SK-N-SH treated with all-trans-retinoic acid at 6 μM for 48 hours (cell line): Measurements from ENCODE around the gene CAMK2B.

Experiments
- ATAC-seq: fragments of 200-7000 bp; cut with Tn5 transposase; 3 replicates; pipeline ENCODE4 v1.9.1; 2020; ENCODE audit warnings: mild to moderate bottlenecking, moderate library complexity
- ARNTL ChIP-seq: fragments of 450-650 bp; formaldehyde crosslinking; IDR thresholded peaks from 2 replicates; pipeline ENCODE4 v1.5.0; 2020; ENCODE audit warnings: low read depth, mild to moderate bottlenecking, moderate library complexity, borderline replicate concordance
- BACH2 ChIP-seq: fragments of 250-450 bp; sonication (Bioruptor Pico); IDR thresholded peaks from 2 replicates; pipeline ENCODE4 v1.9.0; 2021; ENCODE audit warnings: mild to moderate bottlenecking, borderline replicate concordance
- CSDC2 ChIP-seq: fragments of 250-450 bp; sonication (Bioruptor Pico); IDR thresholded peaks from 2 replicates; pipeline ENCODE4 v1.5.0; 2020; ENCODE audit warnings: mild to moderate bottlenecking, moderate library complexity
- CSRNP3 ChIP-seq: fragments of 250-450 bp; sonication (Bioruptor Pico); IDR thresholded peaks from 2 replicates; pipeline ENCODE4 v1.5.1; 2021; ENCODE audit warnings: mild to moderate bottlenecking, moderate library complexity
- ESRRG ChIP-seq: fragments of 250-450 bp; sonication (Bioruptor Pico); IDR thresholded peaks from 2 replicates; pipeline ENCODE4 v1.6.1; 2021; ENCODE audit warnings: mild to moderate bottlenecking
- GLIS3 ChIP-seq: fragments of 250-450 bp; sonication (Bioruptor Pico); IDR thresholded peaks from 2 replicates; pipeline ENCODE4 v1.5.0; 2020; ENCODE audit warnings: mild to moderate bottlenecking, moderate library complexity
- ISL1 ChIP-seq: fragments of 250-450 bp; sonication (Bioruptor Pico); IDR thresholded peaks from 2 replicates; pipeline ENCODE4 v2.1.2; 2022; ENCODE audit warnings: mild to moderate bottlenecking, moderate library complexity
- OSR1 ChIP-seq: fragments of 250-450 bp; sonication (Bioruptor Pico); IDR thresholded peaks from 2 replicates; pipeline ENCODE4 v1.8.0; 2022; ENCODE audit warnings: moderate library complexity, mild to moderate bottlenecking, inconsistent platforms
- PPARA ChIP-seq: fragments of 250-450 bp; sonication (Bioruptor Pico); IDR thresholded peaks from 2 replicates; pipeline ENCODE4 v1.5.0; 2020; ENCODE audit warnings: mild to moderate bottlenecking, borderline replicate concordance
- RARB ChIP-seq: fragments of 250-450 bp; sonication (Bioruptor Pico); IDR thresholded peaks from 2 replicates; pipeline ENCODE4 v1.8.0; 2021; ENCODE audit warnings: mild to moderate bottlenecking, moderate library complexity
- SNAI2 ChIP-seq: fragments of 250-450 bp; sonication (Bioruptor Pico); IDR thresholded peaks from 2 replicates; pipeline ENCODE4 v1.5.0; 2020; ENCODE audit warnings: mild to moderate bottlenecking, moderate library complexity
- TCF4 ChIP-seq: fragments of 250-450 bp; sonication (Bioruptor Pico); IDR thresholded peaks from 2 replicates; pipeline ENCODE4 v1.8.0; 2021; ENCODE audit warnings: mild to moderate bottlenecking, moderate library complexity, borderline replicate concordance
- TOX ChIP-seq: fragments of 250-450 bp; sonication (Bioruptor Pico); IDR thresholded peaks from 2 replicates; pipeline ENCODE4 v1.8.0; 2021; ENCODE audit warnings: mild to moderate bottlenecking, moderate library complexity, borderline replicate concordance
- TSHZ2 ChIP-seq: fragments of 250-450 bp; sonication (Bioruptor Pico); IDR thresholded peaks from 2 replicates; pipeline ENCODE4 v1.5.0; 2020; ENCODE audit warnings: mild to moderate bottlenecking, moderate library complexity
- ZC3H10 ChIP-seq: fragments of 250-450 bp; sonication (Bioruptor Pico); IDR thresholded peaks from 2 replicates; pipeline ENCODE4 v1.5.1; 2021; ENCODE audit warnings: mild to moderate bottlenecking, moderate library complexity
- ZFP3 ChIP-seq: fragments of 250-450 bp; sonication (Bioruptor Pico); IDR thresholded peaks from 2 replicates; pipeline ENCODE4 v1.5.0; 2020; ENCODE audit warnings: mild to moderate bottlenecking, moderate library complexity
- ZFP30 ChIP-seq: fragments of 450-650 bp; formaldehyde crosslinking; IDR thresholded peaks from 2 replicates; pipeline ENCODE4 v1.5.0; 2022; ENCODE audit warnings: mild to moderate bottlenecking, moderate library complexity
- ZNF565 ChIP-seq: fragments of 450-650 bp; formaldehyde crosslinking; conservative IDR thresholded peaks from 2 replicates; pipeline ENCODE4 v1.5.0; 2020; ENCODE audit warnings: low read depth, mild to moderate bottlenecking, moderate library complexity
- ZNF70 ChIP-seq: fragments of 450-650 bp; formaldehyde crosslinking; IDR thresholded peaks from 2 replicates; pipeline ENCODE4 v1.5.0; 2020; ENCODE audit warnings: mild to moderate bottlenecking, moderate library complexity
- ZNF8 ChIP-seq: fragments of 450-650 bp; formaldehyde crosslinking; IDR thresholded peaks from 2 replicates; pipeline ENCODE4 v1.5.0; 2020; ENCODE audit warnings: mild to moderate bottlenecking, moderate library complexity
- TF ChIP-seq, protein P1 (sequence below): fragments of 250-450 bp; sonication (Bioruptor Pico); IDR thresholded peaks from 2 replicates; pipeline ENCODE4 v1.8.0; 2020; ENCODE audit warnings: mild to moderate bottlenecking, moderate library complexity, borderline replicate concordance
- TF ChIP-seq, protein P2 (sequence below): fragments of 250-450 bp; sonication (Bioruptor Pico); IDR thresholded peaks from 2 replicates; pipeline ENCODE4 v1.8.0; 2021; ENCODE audit warnings: low read depth, mild to moderate bottlenecking, moderate library complexity, borderline replicate concordance

Gene CAMK2B

DNA sequence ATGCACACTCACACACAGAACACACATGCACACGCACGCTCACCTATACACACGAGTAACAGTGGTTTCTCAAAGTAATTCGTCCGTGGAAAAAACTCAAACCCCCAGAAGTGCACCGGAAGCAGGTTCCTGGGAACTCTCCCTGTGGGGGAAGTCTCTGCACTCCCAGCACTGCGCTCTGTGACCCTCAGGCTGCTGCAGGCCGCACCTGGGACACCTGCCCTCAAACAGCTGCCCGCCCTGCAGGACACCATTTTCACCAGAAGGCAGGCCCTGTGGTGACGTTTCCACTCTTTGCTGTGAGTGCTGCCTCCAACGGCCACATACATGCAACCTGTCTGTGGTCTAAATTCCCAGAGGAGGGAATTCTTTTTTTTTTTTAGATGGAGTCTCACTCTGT is 103.3 kb downstream of the CAMK2B start:
- ATAC-seq: no peak
- TF ChIP-seq TCF4 (no peak), OSR1 (CRISPR knock-in tag) (no peak), CSDC2 (CRISPR knock-in tag) (no peak), ZFP30 (no peak), PPARA (CRISPR knock-in tag) (no peak), SNAI2 (CRISPR knock-in tag) (no peak), ZNF70 (CRISPR knock-in tag) (no peak), ISL1 (CRISPR knock-in tag) (no peak), BACH2 (CRISPR knock-in tag) (no peak), ZNF565 (CRISPR knock-in tag) (no peak), ARNTL (CRISPR knock-in tag) (no peak), CSRNP3 (no peak), ESRRG (no peak), ZFP3 (CRISPR knock-in tag) (no peak), ZC3H10 (CRISPR knock-in tag) (no peak)
- TF ChIP-seq, protein P1, sequence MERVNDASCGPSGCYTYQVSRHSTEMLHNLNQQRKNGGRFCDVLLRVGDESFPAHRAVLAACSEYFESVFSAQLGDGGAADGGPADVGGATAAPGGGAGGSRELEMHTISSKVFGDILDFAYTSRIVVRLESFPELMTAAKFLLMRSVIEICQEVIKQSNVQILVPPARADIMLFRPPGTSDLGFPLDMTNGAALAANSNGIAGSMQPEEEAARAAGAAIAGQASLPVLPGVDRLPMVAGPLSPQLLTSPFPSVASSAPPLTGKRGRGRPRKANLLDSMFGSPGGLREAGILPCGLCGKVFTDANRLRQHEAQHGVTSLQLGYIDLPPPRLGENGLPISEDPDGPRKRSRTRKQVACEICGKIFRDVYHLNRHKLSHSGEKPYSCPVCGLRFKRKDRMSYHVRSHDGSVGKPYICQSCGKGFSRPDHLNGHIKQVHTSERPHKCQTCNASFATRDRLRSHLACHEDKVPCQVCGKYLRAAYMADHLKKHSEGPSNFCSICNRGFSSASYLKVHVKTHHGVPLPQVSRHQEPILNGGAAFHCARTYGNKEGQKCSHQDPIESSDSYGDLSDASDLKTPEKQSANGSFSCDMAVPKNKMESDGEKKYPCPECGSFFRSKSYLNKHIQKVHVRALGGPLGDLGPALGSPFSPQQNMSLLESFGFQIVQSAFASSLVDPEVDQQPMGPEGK: no peak

DNA sequence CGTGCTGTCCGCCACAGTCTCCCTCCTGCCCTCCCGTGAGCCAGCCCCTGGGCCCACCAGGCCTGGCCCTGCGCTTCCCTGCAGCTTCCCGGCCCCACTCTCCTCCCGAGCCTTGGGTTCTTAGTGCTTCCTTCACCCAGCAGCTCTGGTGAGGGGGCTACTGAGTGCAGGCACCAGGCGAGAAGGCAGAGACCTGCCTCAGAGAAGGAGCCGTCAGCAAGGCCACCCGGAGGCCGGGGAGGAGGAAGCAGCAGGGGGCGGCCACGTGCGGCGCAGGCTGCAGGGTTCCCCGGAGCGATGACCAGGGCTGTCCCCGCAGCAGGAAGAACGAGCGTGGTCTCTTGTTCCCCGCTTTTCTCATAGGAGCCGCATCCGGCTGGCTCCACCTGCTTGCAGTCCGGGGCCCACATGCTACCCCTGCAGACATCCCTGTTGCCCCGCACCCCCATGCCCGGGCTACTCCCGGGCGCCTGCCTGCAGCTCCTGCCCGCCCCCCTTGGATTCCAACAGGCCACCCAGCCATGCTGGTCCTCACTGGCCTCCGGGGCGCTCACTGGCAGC is 104.1 kb downstream of the CAMK2B start:
- ATAC-seq: no peak
- TF ChIP-seq ZNF8: no peak

- ATAC-seq: no peak
Measured at GRCh38 chr7:44220358-44221112, 104.9 kb downstream of the CAMK2B start.

More at GRCh38 chr7:44220358-44221112, 104.9 kb downstream of the CAMK2B start:
- no peak for TF ChIP-seq TCF4
- TF ChIP-seq OSR1 (CRISPR knock-in tag): no peak
- no peak for TF ChIP-seq ESRRG
- TF ChIP-seq, protein P1: no peak
- no peak for TF ChIP-seq ZFP3 (CRISPR knock-in tag)
- no peak for TF ChIP-seq TSHZ2 (CRISPR knock-in tag)
- no peak for TF ChIP-seq ARNTL (CRISPR knock-in tag)
- TF ChIP-seq BACH2 (CRISPR knock-in tag): no peak
- TF ChIP-seq CSDC2 (CRISPR knock-in tag): no peak
- no peak for TF ChIP-seq RARB (CRISPR knock-in tag)
- TF ChIP-seq PPARA (CRISPR knock-in tag): no peak
- no peak for TF ChIP-seq TOX (CRISPR knock-in tag)
- TF ChIP-seq, protein P2, sequence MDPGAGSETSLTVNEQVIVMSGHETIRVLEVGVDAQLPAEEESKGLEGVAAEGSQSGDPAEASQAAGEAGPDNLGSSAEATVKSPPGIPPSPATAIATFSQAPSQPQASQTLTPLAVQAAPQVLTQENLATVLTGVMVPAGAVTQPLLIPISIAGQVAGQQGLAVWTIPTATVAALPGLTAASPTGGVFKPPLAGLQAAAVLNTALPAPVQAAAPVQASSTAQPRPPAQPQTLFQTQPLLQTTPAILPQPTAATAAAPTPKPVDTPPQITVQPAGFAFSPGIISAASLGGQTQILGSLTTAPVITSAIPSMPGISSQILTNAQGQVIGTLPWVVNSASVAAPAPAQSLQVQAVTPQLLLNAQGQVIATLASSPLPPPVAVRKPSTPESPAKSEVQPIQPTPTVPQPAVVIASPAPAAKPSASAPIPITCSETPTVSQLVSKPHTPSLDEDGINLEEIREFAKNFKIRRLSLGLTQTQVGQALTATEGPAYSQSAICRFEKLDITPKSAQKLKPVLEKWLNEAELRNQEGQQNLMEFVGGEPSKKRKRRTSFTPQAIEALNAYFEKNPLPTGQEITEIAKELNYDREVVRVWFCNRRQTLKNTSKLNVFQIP (CRISPR knock-in tag): no peak
- TF ChIP-seq ZNF565 (CRISPR knock-in tag): no peak
- TF ChIP-seq GLIS3: no peak
- no peak for TF ChIP-seq ZC3H10 (CRISPR knock-in tag)
- no peak for TF ChIP-seq SNAI2 (CRISPR knock-in tag)
